NCI-H128 (cell line): ENCODE measurements around the gene HEXD.
"Not testable (repeated sequence)": the region's sequence is repeated elsewhere in the genome, so short reads cannot be mapped to it uniquely, and the experiment has no call there.

ENCODE experiments used
- DNase-seq: peaks from one replicate; lab custom pipeline; 2025; ENCODE audit not compliant: unreplicated experiment; lab: John Stamatoyannopoulos, UW

HEXD gene

DNA sequence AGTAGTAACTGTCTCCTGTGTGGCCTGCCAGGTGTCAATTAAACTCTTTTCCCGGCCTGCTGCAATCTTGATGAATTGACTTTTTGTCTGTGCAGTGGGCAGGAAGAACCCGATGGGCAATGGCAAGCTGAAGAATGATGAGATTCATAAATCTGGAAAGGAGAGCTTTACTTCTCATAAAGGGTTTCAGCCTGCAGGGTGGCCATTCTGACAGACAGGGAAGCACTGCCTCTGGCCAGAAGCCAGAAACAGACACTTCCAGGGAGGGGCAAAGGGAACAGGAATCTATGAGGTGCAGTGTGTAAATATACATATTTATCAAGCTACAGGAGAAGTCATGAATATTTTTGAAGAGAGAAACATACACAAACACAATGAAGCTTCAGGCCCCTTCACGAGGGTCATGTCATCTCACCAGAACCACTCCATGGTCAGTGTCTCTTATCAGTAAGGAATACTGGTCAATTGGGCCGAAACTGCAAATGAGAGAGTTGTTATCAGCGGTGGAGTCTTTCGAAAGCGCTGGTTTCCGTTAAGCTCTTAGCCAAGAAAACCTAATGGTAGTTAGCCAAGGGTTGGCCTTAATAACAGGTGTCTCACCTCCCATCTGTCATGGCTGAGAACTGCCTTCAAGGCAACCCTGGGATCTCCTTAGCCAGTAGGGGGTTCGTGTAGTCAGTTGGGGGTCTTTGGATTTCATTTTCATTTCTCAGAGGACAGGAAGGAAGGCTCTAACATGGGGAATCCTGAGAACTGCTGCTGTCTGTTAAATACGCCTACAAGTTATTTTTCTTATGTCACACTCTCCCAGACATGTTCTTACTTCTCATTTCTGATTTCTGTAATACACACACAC, 39.2 kb downstream of the HEXD start:
- no peak for DNase-seq

DNA sequence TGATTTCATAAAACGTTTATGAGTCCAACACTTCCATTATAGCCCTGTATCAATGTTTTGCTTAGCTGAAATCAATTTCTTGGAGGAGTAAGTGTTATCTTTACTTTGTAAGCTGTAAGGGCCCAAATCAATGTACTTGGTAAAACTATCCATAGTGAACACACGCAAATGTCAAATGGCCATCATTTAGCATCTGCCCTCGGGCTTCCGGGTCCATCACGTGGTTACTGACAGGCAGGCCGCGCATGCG, 39.7 kb downstream of the HEXD start:
- no peak for DNase-seq

DNA sequence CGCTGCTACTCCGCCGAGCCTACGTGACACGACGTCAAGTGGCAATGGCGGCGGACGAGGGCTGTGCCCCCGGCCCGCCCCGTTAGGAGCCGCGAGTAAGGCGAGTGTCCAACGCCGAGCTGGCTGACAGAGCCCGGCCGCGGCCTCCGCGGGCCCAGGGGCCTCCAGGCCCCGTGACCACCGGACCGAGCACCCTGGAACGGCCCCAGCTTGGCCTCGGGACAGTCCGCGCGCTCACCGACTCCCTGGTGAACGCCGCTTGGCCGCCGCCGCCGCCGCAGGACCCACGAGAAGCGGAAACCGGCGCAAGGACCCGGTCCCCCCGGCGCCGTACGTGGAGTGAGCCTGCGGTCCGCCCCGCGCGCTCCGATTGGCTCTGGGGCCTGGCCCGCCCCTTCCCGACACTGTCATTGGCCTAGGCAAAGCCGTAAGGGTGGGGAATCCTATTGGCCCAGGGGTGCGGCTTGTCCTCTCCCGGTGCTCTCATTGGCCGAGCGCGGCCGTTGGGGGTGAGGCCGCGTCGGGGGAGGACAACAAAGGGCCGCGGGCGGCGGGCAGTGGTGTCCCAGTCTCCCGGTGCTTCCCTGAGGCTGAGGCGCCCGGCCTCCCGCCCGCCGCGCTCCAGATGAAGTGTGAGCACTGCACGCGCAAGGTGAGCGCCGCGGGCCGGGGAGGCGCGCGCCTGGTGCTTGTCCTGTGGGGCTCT, 40.2 kb downstream of the HEXD start, which contains the start of gene NARF:
Gene NARF, plus strand, starts transcription at position 563 of the 706 bp plus-strand sequence. Its CDS starts 63 bp downstream, at position 626.
- DNase-seq: peak; percentile 97

DNA sequence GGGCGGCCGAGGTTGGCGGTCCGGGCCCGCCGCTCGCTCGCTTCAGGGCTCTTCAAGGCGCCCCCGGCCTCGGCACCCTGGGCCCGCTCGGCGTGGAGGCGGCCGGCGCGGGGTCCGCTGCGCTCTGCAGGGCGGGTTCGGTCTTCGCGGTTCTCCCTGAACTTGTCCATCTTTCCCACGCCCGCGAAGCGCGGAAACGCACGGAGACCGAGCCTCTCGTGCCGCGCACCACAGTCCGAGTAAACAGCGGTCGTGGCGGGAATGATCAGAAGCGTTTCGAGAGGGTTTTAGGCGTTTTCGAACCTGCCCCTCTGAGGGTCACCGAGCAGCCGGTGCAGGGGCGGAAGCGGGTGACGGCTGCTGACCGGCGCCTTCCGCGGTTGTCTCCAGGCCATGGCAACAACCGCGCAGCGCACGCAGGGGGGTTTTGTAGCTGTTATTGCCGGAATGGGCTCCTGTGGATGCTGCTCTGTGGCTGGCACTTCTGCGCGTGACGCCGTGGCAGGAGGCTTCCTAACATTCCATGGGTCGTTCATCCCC, 40.8 kb downstream of the HEXD start:
- no peak for DNase-seq

DNA sequence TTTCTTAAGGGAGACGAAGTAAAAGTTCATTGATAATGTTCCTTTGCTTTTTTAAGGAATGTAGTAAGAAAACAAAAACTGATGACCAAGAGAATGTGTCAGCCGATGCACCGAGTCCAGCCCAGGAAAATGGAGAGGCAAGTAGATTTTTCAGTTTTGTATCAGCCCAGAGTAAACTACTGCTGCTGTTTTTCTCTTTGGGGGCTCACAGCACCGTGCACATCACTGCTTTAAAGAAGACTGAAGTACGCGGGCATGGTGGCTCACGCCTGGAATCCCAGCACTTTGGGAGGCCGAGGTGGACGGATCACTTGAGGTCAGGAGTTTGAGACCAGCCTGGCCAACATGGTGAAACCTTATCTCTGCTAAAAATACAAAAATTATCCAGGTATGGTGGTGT, 41.8 kb downstream of the HEXD start:
- DNase-seq: not testable (repeated sequence)

DNA sequence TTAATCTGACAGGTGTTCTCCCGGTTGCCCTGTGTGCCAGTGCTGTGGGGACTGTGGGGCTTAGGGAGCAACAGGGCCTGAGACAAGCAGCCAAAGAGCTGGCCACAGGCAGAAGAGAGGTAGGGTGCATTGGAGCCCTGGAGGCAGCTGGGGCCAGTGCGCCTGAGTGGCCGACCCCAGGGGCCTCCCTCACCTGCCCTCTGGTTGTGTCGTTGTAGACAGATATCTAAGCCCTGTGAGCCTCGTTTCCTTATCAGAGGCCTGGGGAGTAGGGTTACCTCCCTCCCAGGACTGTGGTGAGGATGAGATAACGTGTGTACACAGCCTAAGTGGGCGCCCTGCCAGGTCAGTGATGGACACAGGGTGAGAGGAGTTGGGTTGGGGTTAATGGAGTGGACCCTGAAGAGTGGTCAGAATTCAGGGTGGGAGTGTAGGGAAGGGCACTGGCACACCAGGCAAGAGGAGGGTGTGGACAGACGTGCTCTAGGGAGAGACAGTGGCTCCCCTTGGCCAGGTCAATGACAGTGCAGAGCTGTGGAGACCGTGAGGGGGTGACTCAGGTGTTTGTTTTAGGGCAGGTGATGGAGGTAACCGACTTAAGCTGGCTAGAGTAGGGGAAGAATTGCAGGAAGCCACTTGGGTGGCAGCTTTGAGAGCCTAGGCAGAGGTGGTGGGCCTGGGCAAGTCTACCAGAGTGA, 43.8 kb downstream of the HEXD start:
- DNase-seq: no peak

DNA sequence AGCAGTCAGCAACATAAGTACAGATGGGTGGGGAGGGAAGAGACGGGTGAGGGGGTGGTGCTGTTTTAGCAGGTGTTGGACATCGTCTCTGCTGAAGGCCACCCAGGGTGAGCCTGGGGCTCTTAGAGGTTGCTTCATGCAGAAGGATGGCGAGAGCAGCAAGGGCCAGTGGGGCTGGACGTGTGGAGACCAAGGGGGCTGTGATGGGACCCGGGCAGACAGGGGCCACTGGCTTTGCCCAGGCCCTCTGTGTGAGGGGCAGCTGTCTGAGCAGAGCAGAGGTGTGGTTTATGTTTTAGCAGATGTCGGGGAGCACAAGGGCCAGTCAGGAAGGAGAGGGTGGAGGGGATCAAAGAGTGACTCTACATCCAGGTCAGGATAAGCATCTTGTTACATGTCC, 45.2 kb downstream of the HEXD start:
- DNase-seq: no peak

DNA sequence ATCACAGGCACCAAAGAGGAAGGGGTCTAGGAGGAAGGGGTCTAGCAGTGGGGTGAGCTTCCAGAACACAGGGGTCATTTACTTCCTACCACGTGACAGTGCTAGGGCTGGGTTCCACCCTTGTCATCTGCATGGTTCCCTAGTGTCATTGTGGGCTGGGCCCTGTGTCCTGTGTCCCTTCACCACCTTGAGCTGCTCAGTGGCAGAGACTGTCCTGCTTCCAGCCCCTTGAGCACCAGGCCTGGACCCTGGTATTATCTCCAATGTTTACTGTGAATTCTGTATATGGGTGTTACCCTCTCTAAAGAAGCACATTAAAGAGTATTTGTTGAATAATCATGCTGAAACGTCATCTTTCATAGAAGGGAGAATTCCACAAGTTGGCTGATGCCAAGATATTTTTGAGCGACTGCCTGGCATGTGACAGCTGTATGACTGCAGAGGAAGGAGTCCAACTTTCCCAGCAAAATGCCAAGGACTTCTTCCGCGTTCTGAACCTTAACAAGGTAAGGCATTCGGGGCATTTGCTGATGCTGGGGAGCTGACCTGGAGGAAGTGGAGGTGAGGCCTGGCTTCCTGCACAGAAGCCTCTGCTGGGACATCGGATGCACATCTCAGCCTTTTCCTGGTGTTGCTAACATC, 45.9 kb downstream of the HEXD start:
- no peak for DNase-seq

DNA sequence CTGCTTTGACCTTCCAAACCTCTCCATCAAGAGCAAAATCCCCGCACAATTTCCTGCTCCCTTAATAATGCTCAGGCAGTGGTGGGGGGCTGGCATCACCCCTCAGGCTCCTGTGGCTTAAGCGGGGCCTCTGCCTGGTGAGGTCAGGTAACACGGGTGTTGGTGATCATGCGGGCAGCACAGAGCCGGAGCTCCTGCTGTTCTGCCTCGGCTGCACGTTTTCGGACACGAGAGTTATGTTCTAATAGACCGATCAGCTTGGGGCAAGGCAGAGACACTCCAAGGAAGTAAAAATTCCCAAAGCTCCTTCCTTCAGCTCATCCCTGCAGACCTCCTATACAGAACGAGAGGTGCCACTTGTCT, 46.4 kb downstream of the HEXD start:
- no peak for DNase-seq

DNA sequence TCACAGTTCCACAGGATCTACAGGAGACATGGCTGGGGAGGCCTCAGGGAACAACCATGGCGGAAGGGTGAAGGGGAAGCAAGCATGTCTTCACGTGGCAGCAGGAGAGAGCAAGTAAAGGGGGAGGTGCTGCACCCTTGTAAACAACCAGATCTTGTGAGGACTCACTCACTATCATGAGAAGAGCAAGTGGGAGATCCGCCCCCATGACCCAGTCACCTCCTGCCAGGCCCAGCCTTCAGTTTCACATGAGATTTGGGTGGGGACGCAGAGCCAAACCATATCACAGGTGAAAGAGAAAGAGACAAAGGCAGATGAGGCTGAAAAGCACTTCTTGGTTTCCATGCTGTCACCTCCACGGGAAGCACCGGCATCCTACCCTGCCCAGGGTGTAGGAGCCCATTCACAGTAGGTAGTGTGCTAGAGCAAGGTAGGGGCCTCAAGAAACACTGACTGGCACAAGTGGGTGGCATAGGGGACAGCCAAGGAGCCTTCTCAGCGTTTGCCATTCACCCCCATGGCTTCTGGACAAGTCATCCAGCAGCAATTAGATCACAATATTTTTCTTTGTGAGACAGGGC, 47.0 kb downstream of the HEXD start:
- DNase-seq: no peak

DNA sequence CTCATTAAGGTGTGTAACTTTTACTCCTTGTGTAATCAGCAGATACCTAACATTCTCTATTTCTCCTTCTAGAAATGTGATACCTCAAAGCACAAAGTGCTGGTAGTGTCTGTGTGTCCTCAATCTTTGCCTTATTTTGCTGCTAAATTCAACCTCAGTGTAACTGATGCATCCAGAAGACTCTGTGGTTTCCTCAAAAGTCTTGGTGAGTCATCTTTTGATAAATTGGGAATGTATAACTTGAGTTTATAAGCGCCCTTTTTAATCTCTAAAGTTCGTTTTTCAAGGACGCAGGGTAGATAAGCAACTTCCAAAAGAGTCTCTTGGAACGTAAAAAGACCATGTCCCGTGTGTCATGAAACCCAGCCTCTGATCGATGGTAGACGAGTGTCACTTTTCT, 50.5 kb downstream of the HEXD start:
- no peak for DNase-seq

DNA sequence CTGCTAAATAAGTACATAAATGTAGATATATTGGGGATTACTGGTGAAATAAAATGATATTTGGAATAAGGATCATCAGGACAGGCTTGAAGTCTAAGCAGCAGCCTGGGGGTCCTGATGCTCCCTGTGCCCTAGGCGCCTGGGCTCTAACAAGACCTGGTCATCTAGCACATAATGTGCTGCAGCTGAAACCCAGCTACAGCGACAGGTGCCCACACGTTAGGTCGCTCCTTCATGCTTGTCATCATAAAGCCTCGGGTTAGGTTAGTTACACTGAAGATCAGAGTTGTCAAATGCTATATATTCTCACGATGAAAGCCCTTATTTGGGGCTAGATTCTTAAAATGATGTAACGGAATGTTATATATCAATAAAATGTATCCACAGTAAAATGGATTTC, 51.9 kb downstream of the HEXD start:
- no peak for DNase-seq

DNA sequence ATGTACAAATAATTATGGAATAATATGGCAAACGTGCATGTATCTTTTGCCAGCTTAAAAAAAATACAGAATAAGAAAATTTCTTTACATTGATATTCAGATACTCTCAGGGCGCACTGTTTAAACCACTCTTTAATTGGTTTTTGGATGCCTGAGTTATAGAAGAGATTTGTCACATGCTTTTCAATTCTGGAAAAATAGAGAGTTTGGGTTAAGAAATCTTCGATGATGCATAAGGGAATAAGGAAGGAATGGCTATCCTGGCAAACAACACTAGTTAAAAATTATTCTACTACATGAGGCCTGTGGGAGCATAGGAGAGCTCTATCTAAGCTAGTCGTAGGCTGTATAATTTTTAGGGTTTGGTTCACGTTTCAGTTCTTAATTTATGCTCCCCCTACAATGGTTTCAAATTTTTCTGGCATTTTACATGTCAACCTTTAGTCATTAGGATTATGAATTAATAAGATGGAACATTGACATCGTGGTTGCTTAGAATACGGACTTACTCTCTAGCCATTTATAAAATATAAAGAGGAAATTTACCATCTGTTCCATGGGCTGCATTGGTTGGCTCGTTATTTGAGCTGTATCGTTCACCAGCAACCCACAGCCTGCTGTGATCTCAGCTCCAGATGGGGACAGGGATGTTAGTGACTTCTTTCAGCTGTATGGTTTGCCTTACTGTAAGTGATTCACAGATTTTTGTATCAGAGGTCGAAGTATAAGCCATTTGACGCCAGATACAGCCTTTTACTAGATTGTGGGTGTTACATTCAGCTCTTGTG, 56.3 kb downstream of the HEXD start:
- no peak for DNase-seq

DNA sequence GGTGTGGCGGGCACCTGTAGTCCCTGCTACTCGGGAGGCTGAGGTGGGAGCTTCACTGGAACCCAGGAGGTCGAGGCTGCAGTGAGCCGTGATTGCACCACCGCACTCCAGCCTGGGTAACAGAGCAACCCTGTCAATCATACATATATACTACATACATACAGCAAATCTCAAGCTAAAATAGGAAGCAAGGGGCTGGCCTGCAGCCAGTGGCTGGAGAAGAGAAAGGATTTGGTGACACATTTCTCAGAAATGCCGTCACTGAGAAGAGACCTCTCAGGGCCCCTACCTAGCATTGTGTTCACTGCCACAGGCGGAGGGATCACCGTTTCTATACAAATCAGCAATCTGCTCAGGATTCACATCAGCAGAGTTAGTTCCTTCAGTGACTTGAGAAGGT, 57.3 kb downstream of the HEXD start:
- DNase-seq: no peak

DNA sequence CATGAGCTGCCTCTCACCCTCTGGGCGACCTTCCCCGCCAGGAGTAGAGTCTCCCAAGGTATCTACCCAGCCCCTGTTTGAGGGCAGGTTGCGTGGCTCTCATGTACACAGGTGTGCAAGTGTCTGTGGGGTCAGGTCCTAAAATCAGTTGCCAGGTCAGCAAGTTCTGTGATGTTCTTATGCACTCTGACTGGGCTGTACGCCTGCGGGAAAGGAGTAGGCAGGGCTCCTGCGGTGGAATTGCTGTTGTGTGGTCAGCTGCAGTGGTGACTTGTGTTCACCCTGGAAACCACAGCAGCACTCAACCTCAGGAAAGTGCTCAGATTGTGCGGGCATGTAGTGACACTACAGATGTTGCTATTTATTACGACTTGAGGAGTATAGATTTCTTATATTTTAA, 59.8 kb downstream of the HEXD start:
- DNase-seq: no peak

DNA sequence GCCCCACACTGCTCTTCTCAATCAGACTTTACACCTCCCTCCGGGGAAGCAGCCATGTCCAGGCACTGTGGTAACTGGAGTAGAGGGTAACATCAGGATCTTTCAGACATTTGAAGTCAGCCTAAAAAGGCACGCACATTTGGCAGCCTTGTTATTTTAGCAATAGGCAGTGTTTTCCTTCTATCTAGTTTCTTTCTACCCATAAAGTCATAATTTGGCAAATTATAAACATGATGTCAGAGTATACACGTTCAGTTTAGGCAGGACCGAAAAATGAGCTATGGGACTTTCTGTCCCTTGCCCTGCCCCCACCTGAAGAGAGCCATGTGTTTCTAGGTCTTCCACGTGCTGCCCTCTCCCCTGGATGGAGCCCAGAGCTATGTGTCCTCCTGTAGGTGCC, 61.5 kb downstream of the HEXD start:
- no peak for DNase-seq

DNA sequence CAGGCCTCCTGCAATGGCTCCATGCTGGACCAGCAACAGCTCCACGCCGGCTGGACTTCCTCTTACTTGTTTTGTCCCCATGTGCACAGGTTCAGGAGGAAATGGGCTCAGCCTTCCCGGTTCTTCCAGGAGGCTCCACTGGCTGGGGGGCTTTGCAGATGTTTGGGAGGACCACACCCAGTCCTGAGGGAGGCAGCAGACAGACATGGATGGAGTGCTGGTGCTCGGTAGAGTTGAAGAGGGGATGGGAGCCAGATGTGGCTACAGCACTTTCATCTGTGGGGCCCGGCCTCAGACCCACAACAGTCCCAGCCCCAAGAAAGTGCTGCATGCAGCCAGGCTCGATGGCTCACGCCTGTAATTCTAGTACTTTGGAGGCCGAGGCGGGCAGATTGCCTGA, 62.2 kb downstream of the HEXD start:
- no peak for DNase-seq

DNA sequence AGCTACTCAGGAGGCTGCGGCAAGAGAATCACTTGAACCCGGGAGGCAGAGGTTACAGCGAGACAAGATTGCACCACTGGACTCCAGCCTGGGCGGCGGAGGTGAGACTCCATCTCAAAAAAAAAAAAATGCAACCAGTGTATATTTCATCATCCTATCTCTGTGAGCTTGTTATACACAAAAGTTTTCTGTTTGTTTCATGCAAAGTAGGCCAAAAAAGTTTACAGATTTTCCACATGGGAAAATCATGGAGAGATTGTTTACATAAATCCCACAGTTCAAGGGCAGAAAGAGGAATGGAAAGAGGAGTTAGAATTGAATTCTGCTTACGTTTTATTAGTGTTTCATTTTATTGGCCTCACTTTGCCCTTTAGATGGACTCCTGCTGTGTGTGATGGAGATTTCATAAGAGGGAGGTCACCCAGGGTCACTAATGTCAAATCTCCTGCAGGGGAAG, 65.1 kb downstream of the HEXD start:
- no peak for DNase-seq

DNA sequence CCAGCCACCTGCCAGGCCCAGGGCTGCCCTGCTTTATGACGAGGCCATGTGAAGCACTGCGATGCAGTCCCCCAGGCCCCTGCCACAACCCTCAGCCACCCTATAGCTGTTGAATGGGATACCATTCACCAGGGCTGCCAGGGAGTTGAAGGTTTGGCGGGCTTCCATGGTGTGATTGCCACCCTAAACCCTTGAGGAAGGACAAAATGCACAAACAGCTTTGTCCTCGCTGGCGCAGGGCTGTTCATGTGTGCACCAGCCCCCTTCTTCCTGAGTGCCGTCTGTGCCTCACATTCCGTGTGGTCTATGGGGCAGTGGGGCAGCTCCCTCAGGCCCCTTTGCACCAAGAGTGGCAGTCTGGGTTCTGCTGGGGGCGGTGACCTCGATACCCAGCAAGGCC, 65.7 kb downstream of the HEXD start:
- DNase-seq: no peak
